ENCODE data around the gene LRRC73.

Gene LRRC73

GRCh38 chr6:43494321-43494720 lies 15.8 kb downstream of the LRRC73 start:
- peaks cover 5 to 35% (median 12%) of the 10 kb centered on the region in 5 donors for H3K4me1 ChIP-seq (ENCODE audit: control insufficient read depth in 5 of 5, insufficient read depth in 5 of 5, low read length in 5 of 5)
- H3K9ac ChIP-seq (ENCODE audit: low read length in 5 of 5), result no peak overlapping the region
- H3K4me3 ChIP-seq (ENCODE audit: low read depth in 1 of 5, low read length in 5 of 5), result no peak overlapping the region
- H3K27ac ChIP-seq (ENCODE audit: low read depth, low read length), result no peak overlapping the region
- H3K27me3 ChIP-seq (ENCODE audit: control insufficient read depth in 5 of 5, insufficient read depth in 4 of 5, low read length in 5 of 5), result no peaks in the 10 kb centered on the region
- H3K36me3 ChIP-seq (ENCODE audit: control insufficient read depth in 5 of 5, insufficient read depth in 5 of 5, low read length in 5 of 5), result peaks cover 0 to 31% (median 26%) of the 10 kb centered on the region in 5 donors
- H3K9me3 ChIP-seq (ENCODE audit: control insufficient read depth in 5 of 5, low read length in 5 of 5), result no peaks in the 10 kb centered on the region

- peaks cover 0 to 27% (median 21%) of the 10 kb centered on the region in 5 donors for H3K36me3 ChIP-seq (ENCODE audit: control insufficient read depth in 5 of 5, insufficient read depth in 5 of 5, low read length in 5 of 5)
- no peak overlapping the region for H3K4me3 ChIP-seq (ENCODE audit: low read depth in 1 of 5, low read length in 5 of 5)
- H3K27ac ChIP-seq (ENCODE audit: low read depth, low read length), result no peak overlapping the region
- no peaks in the 10 kb centered on the region for H3K9me3 ChIP-seq (ENCODE audit: control insufficient read depth in 5 of 5, low read length in 5 of 5)
- peaks cover 4 to 30% (median 12%) of the 10 kb centered on the region in 5 donors for H3K4me1 ChIP-seq (ENCODE audit: control insufficient read depth in 5 of 5, insufficient read depth in 5 of 5, low read length in 5 of 5)
- H3K27me3 ChIP-seq (ENCODE audit: control insufficient read depth in 5 of 5, insufficient read depth in 4 of 5, low read length in 5 of 5), result no peaks in the 10 kb centered on the region
- H3K9ac ChIP-seq (ENCODE audit: low read length in 5 of 5), result no peak overlapping the region
Measured at GRCh38 chr6:43493833-43494232, 16.3 kb downstream of the LRRC73 start.

GRCh38 chr6:43493230-43493629 lies 16.9 kb downstream of the LRRC73 start:
- Histone ChIP-seq H3K27me3 (ENCODE audit: control insufficient read depth in 5 of 5, insufficient read depth in 4 of 5, low read length in 5 of 5) (no peaks in the 10 kb centered on the region), H3K27ac (ENCODE audit: low read depth, low read length) (no peak overlapping the region), H3K4me3 (ENCODE audit: low read depth in 1 of 5, low read length in 5 of 5) (no peak overlapping the region), H3K4me1 (ENCODE audit: control insufficient read depth in 5 of 5, insufficient read depth in 5 of 5, low read length in 5 of 5) (peaks cover 4 to 26% (median 12%) of the 10 kb centered on the region in 5 donors), H3K9ac (ENCODE audit: low read length in 5 of 5) (no peak overlapping the region), H3K9me3 (ENCODE audit: control insufficient read depth in 5 of 5, low read length in 5 of 5) (no peaks in the 10 kb centered on the region), H3K36me3 (ENCODE audit: control insufficient read depth in 5 of 5, insufficient read depth in 5 of 5, low read length in 5 of 5) (peaks cover 0 to 21% (median 15%) of the 10 kb centered on the region in 5 donors)

GRCh38 chr6:43492673-43493072 lies 17.5 kb downstream of the LRRC73 start:
- Histone ChIP-seq H3K9ac (ENCODE audit: low read length in 5 of 5) (no peak overlapping the region), H3K4me3 (ENCODE audit: low read depth in 1 of 5, low read length in 5 of 5) (no peak overlapping the region), H3K27ac (ENCODE audit: low read depth, low read length) (no peak overlapping the region)

GRCh38 chr6:43491750-43492661 lies 18.1 kb downstream of the LRRC73 start:
- Histone ChIP-seq H3K27me3 (ENCODE audit: control insufficient read depth in 5 of 5, insufficient read depth in 4 of 5, low read length in 5 of 5) (no peaks in the 10 kb centered on the region), H3K4me1 (ENCODE audit: control insufficient read depth in 5 of 5, insufficient read depth in 5 of 5, low read length in 5 of 5) (peaks cover 4 to 23% (median 12%) of the 10 kb centered on the region in 5 donors), H3K36me3 (ENCODE audit: control insufficient read depth in 5 of 5, insufficient read depth in 5 of 5, low read length in 5 of 5) (peaks cover 0 to 12% (median 3%) of the 10 kb centered on the region in 5 donors), H3K27ac (ENCODE audit: low read depth, low read length) (no peak overlapping the region), H3K4me3 (ENCODE audit: low read depth in 1 of 5, low read length in 5 of 5) (no peak overlapping the region), H3K9ac (ENCODE audit: low read length in 5 of 5) (peak overlapping the region in 1 of 5 donors; percentile 1), H3K9me3 (ENCODE audit: control insufficient read depth in 5 of 5, low read length in 5 of 5) (no peaks in the 10 kb centered on the region)

More at GRCh38 chr6:43492673-43493072, 17.5 kb downstream of the LRRC73 start:
- H3K27me3 ChIP-seq (ENCODE audit: control insufficient read depth in 5 of 5, insufficient read depth in 4 of 5, low read length in 5 of 5), result no peaks in the 10 kb centered on the region
- H3K9me3 ChIP-seq (ENCODE audit: control insufficient read depth in 5 of 5, low read length in 5 of 5), result no peaks in the 10 kb centered on the region
- peaks cover 0 to 16% (median 10%) of the 10 kb centered on the region in 5 donors for H3K36me3 ChIP-seq (ENCODE audit: control insufficient read depth in 5 of 5, insufficient read depth in 5 of 5, low read length in 5 of 5)
- peaks cover 4 to 26% (median 12%) of the 10 kb centered on the region in 5 donors for H3K4me1 ChIP-seq (ENCODE audit: control insufficient read depth in 5 of 5, insufficient read depth in 5 of 5, low read length in 5 of 5)

- peak overlapping the region in 1 of 5 donors; percentile 30 for H3K9ac ChIP-seq (ENCODE audit: low read length in 5 of 5)
- H3K36me3 ChIP-seq (ENCODE audit: control insufficient read depth in 5 of 5, insufficient read depth in 5 of 5, low read length in 5 of 5), result peaks cover 2 to 15% (median 8%) of the 10 kb centered on the region in 5 donors
- H3K4me3 ChIP-seq (ENCODE audit: low read depth in 1 of 5, low read length in 5 of 5), result no peak overlapping the region
- H3K9me3 ChIP-seq (ENCODE audit: control insufficient read depth in 5 of 5, low read length in 5 of 5), result no peaks in the 10 kb centered on the region
- peaks cover 4 to 27% (median 12%) of the 10 kb centered on the region in 5 donors for H3K4me1 ChIP-seq (ENCODE audit: control insufficient read depth in 5 of 5, insufficient read depth in 5 of 5, low read length in 5 of 5)
- H3K27ac ChIP-seq (ENCODE audit: low read depth, low read length), result no peak overlapping the region
- H3K27me3 ChIP-seq (ENCODE audit: control insufficient read depth in 5 of 5, insufficient read depth in 4 of 5, low read length in 5 of 5), result no peaks in the 10 kb centered on the region
Measured at GRCh38 chr6:43490523-43490939, 19.6 kb downstream of the LRRC73 start.

GRCh38 chr6:43489277-43490072 lies 20.7 kb downstream of the LRRC73 start:
- Histone ChIP-seq H3K9me3 (ENCODE audit: control insufficient read depth in 5 of 5, low read length in 5 of 5) (no peaks in the 10 kb centered on the region), H3K9ac (ENCODE audit: low read length in 5 of 5) (no peak overlapping the region), H3K4me1 (ENCODE audit: control insufficient read depth in 5 of 5, insufficient read depth in 5 of 5, low read length in 5 of 5) (peaks cover 2 to 24% (median 12%) of the 10 kb centered on the region in 5 donors), H3K27me3 (ENCODE audit: control insufficient read depth in 5 of 5, insufficient read depth in 4 of 5, low read length in 5 of 5) (no peaks in the 10 kb centered on the region), H3K36me3 (ENCODE audit: control insufficient read depth in 5 of 5, insufficient read depth in 5 of 5, low read length in 5 of 5) (peaks cover 3 to 15% (median 12%) of the 10 kb centered on the region in 5 donors), H3K4me3 (ENCODE audit: low read depth in 1 of 5, low read length in 5 of 5) (no peak overlapping the region), H3K27ac (ENCODE audit: low read depth, low read length) (no peak overlapping the region)

- Histone ChIP-seq H3K4me1 (ENCODE audit: control insufficient read depth in 5 of 5, insufficient read depth in 5 of 5, low read length in 5 of 5) (peaks cover 2 to 24% (median 12%) of the 10 kb centered on the region in 5 donors), H3K9ac (ENCODE audit: low read length in 5 of 5) (no peak overlapping the region), H3K4me3 (ENCODE audit: low read depth in 1 of 5, low read length in 5 of 5) (no peak overlapping the region), H3K36me3 (ENCODE audit: control insufficient read depth in 5 of 5, insufficient read depth in 5 of 5, low read length in 5 of 5) (peaks cover 3 to 15% (median 12%) of the 10 kb centered on the region in 5 donors), H3K9me3 (ENCODE audit: control insufficient read depth in 5 of 5, low read length in 5 of 5) (no peaks in the 10 kb centered on the region), H3K27ac (ENCODE audit: low read depth, low read length) (no peak overlapping the region), H3K27me3 (ENCODE audit: control insufficient read depth in 5 of 5, insufficient read depth in 4 of 5, low read length in 5 of 5) (no peaks in the 10 kb centered on the region)
Measured at GRCh38 chr6:43488667-43489276, 21.4 kb downstream of the LRRC73 start.

GRCh38 chr6:43481591-43482236 lies 28.4 kb downstream of the LRRC73 start:
- Histone ChIP-seq H3K27me3 (ENCODE audit: control insufficient read depth in 5 of 5, insufficient read depth in 4 of 5, low read length in 5 of 5) (no peaks in the 10 kb centered on the region), H3K9ac (ENCODE audit: low read length in 5 of 5) (peak overlapping the region in 1 of 5 donors; percentile 4), H3K9me3 (ENCODE audit: control insufficient read depth in 5 of 5, low read length in 5 of 5) (no peaks in the 10 kb centered on the region), H3K4me1 (ENCODE audit: control insufficient read depth in 5 of 5, insufficient read depth in 5 of 5, low read length in 5 of 5) (peaks cover 5 to 25% (median 16%) of the 10 kb centered on the region in 5 donors), H3K4me3 (ENCODE audit: low read depth in 1 of 5, low read length in 5 of 5) (no peak overlapping the region), H3K27ac (ENCODE audit: low read depth, low read length) (no peak overlapping the region), H3K36me3 (ENCODE audit: control insufficient read depth in 5 of 5, insufficient read depth in 5 of 5, low read length in 5 of 5) (peaks cover 0 to 7% (median 4%) of the 10 kb centered on the region in 5 donors)

All from subcutaneous abdominal adipose tissue (tissue), 5 donors.